Karpas-422 (cell line): ENCODE measurements around the gene DTNB. TPM values are rescaled to one million over a fixed set of nuclear protein-coding genes. Genes with fewer than 3 reads are reported as not detected.

ENCODE experiments used
- DNase-seq: peaks from one replicate; pipeline ENCODE4 v3.0.0-alpha.2; 2015
- H2AFZ ChIP-seq: fragments of 200-600 bp; sonication (generic); 2 replicates; pipeline ENCODE4 v1.6.1; 2014; ENCODE audit warnings: antibody characterized with exemption, low read length, mixed read lengths
- H3K27ac ChIP-seq: fragments of 200-600 bp; sonication (generic); 2 replicates; pipeline ENCODE4 v1.5.1; 2014; ENCODE audit warnings: mild to moderate bottlenecking, low read length, moderate library complexity
- H3K27me3 ChIP-seq: fragments of 200-600 bp; sonication (generic); 2 replicates; pipeline ENCODE4 v1.6.1; 2014; ENCODE audit warnings: low read length, mixed read lengths
- H3K36me3 ChIP-seq: fragments of 200-600 bp; sonication (generic); 2 replicates; pipeline ENCODE4 v1.6.1; 2014; ENCODE audit warnings: low read length, mixed read lengths; ENCODE audit not compliant: insufficient read depth
- H3K4me1 ChIP-seq: fragments of 200-600 bp; sonication (generic); 2 replicates; pipeline ENCODE4 v1.6.1; 2014; ENCODE audit warnings: mild to moderate bottlenecking, low read length, mixed read lengths
- H3K4me2 ChIP-seq: fragments of 200-600 bp; sonication (generic); 2 replicates; pipeline ENCODE4 v1.6.1; 2014; ENCODE audit warnings: low read length, low read depth, mild to moderate bottlenecking; ENCODE audit not compliant: poor library complexity, severe bottlenecking
- H3K4me3 ChIP-seq: fragments of 200-600 bp; sonication (generic); 2 replicates; pipeline ENCODE4 v1.5.1; 2014; ENCODE audit warnings: mild to moderate bottlenecking, antibody characterized with exemption, low read length, mixed read lengths
- H3K79me2 ChIP-seq: fragments of 200-600 bp; sonication (generic); 2 replicates; pipeline ENCODE4 v1.6.1; 2014; ENCODE audit warnings: mild to moderate bottlenecking, low read length, mixed read lengths
- H3K9ac ChIP-seq: fragments of 200-600 bp; sonication (generic); 2 replicates; pipeline ENCODE4 v1.6.0; 2014; ENCODE audit warnings: low read length
- H3K9me2 ChIP-seq: fragments of 200-600 bp; sonication (generic), shearing (Covaris generic); replicated peaks from 2 replicates; pipeline ENCODE4 v1.6.0; 2014; ENCODE audit warnings: mild to moderate bottlenecking, low read length, moderate library complexity; ENCODE audit not compliant: insufficient read depth
- H3K9me3 ChIP-seq: fragments of 300-700, 200-600 bp; sonication (generic); 2 replicates; pipeline ENCODE4 v1.6.1; 2014; ENCODE audit warnings: low read length, mixed read lengths
- H4K20me1 ChIP-seq: fragments of 200-600 bp; sonication (generic); 2 replicates; pipeline ENCODE4 v1.6.1; 2014; ENCODE audit warnings: mild to moderate bottlenecking, antibody characterized with exemption, low read length, low read depth; ENCODE audit not compliant: insufficient read depth
- total RNA-seq: library from RNA; depleted of rRNA; stranded (reverse); fragments of >200 nt; shearing (Covaris generic); gene quantifications from 2 replicates; pipeline ENCODE4 v1.2.3, GENCODE V29; 2014; ENCODE audit warnings: low replicate concordance

DTNB gene
- total RNA-seq, 1 experiment from 2014 or later, result 9.1 TPM

DNA sequence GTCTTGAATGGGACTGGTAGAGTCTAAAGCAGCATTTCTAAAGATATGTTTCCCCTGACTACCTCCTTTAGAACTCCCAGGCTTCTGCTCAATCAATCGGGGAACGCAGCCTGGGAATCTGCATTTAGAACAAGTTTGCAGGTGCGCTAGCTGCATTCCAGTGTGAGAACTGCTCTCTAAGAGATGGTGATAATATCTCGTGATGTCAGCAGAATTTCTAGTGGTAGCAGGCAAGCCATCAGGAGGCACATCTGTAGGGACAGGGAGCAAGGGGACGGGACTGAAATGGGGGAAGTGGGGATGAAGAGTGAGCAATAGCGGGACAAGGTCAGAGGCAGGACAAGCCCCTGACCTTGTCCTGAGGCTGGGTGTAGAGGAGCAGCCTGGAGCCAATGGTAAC, 211.4 kb downstream of the DTNB start:
- no peak overlapping the region for H3K4me2 ChIP-seq
- H3K9me3 ChIP-seq, result no peaks in the 10 kb centered on the region
- no peak overlapping the region for H3K27ac ChIP-seq
- H3K9me2 ChIP-seq, result no peaks in the 10 kb centered on the region
- H3K27me3 ChIP-seq, result no peaks in the 10 kb centered on the region
- H3K36me3 ChIP-seq, result no peaks in the 10 kb centered on the region
- H3K9ac ChIP-seq, result no peak overlapping the region
- no peaks in the 10 kb centered on the region for H3K4me1 ChIP-seq
- H4K20me1 ChIP-seq, result no peaks in the 10 kb centered on the region
- peak; percentile 20 for DNase-seq
- no peak overlapping the region for H3K4me3 ChIP-seq
- no peaks in the 10 kb centered on the region for H3K79me2 ChIP-seq
- H2AFZ ChIP-seq, result no peak overlapping the region

DNA sequence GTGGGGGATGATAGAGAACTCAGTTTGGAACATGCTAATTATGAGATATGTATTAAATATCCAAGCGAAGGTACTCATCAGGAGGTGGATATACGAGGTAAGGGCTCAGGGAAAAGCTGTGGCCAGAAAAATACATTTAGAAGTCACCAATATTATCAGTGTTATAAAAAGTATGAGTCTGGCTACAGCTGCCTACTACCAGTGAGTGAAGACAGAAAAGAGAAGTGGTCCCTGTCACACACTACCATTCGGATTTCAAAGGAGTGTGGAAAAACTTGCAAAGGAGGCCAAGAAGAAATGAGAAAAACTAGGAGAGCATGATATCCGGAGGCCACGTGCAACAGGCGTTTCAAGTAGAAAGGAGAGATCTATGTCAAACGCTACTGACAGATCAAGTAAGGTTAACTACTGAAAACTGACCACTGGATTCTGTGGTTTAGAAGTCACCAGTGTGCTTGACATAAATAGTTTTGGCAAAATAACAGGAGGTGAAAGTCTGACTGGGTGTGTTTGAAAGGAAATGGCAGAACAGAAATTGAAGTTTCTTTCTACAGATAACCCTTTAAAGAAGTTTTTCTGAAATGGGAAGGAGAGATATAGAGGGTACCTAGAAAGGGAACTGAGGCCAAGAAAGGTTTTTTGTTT, 213.0 kb downstream of the DTNB start:
- H3K36me3 ChIP-seq, result no peaks in the 10 kb centered on the region
- no peak overlapping the region for H3K27ac ChIP-seq
- no peaks in the 10 kb centered on the region for H4K20me1 ChIP-seq
- H3K4me1 ChIP-seq, result no peaks in the 10 kb centered on the region
- no peaks in the 10 kb centered on the region for H3K9me3 ChIP-seq
- no peak overlapping the region for H3K9ac ChIP-seq
- no peak overlapping the region for H3K4me3 ChIP-seq
- no peak for DNase-seq
- H3K9me2 ChIP-seq, result no peaks in the 10 kb centered on the region
- no peak overlapping the region for H3K4me2 ChIP-seq
- no peaks in the 10 kb centered on the region for H3K79me2 ChIP-seq
- no peak overlapping the region for H2AFZ ChIP-seq
- no peaks in the 10 kb centered on the region for H3K27me3 ChIP-seq

DNA sequence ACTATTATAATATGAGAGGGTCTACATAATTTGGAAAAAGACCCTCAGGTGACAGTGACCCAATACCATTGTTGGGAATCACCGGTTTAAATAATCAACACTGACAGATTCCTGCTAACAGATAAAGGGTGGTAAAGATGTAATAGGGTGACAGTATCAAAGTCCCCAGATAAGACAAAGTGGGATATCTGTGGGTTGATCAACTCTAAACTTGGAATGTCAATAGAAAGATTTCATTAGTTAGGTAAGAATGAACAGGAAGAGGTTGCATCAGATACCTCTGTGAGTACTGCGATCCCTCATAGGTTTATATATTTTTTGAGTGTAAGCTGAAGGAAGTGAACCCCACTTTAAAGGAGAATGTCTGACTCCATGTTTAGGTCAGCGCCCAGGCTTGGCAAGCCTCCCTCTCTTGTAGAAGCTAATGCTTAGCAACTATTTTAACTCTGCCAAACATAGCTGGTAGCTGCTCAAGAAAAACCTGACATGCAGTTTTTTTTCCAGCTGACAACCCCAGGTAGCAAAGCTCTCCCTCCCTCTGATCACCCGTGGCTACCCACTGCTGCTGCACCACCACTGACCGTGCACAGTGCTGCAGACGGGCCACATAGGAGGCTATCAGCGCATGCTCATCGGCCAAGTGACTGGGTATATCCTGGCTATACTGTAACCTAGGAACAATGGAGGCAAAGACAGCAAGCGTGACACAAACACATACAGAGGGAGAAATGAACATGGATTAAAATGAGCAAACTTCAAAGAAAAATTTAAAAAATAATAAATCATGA, 218.4 kb downstream of the DTNB start:
- Histone ChIP-seq H4K20me1 (no peaks in the 10 kb centered on the region), H3K27me3 (no peaks in the 10 kb centered on the region), H3K4me3 (no peak overlapping the region), H3K9me3 (no peaks in the 10 kb centered on the region), H3K36me3 (no peaks in the 10 kb centered on the region), H3K27ac (no peak overlapping the region), H3K79me2 (no peaks in the 10 kb centered on the region), H3K4me2 (no peak overlapping the region), H3K4me1 (no peaks in the 10 kb centered on the region), H2AFZ (no peak overlapping the region), H3K9ac (no peak overlapping the region), H3K9me2 (no peaks in the 10 kb centered on the region)
- DNase-seq, result no peak

DNA sequence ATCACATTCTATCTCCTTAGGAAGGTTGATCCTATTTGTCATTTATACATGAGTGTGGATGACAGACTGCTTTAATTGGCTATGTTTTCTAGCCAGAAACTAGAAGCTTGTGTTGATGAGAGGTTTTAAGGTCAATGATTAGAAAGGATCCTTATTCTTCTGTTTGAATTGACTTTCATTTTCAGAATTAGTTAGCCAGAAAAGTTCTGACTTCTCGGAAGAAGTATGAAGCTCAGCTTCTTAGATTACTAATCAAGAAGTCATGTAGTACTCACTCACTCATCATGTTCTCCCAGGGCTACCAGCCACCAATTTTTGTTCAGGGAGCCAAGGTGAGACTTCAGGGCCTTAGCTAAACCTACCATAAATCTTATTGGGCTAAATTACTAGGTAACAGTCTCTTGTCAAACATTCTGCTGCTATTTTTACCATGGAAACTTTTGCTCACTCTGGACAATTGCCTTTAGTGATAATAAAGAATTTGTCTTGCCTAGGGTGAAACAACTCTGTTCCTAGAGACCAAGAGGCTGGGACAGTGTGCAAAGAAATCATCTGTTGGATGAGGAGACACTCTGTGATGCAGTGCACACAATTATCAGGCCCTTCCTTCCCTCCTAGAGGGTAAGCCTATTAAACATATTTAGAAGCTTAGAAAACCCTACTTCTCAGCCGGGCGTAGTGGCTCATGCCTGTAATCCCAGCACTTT, 220.0 kb downstream of the DTNB start:
- H3K9me2 ChIP-seq, result no peaks in the 10 kb centered on the region
- no peaks in the 10 kb centered on the region for H3K4me1 ChIP-seq
- no peaks in the 10 kb centered on the region for H4K20me1 ChIP-seq
- no peaks in the 10 kb centered on the region for H3K36me3 ChIP-seq
- no peak overlapping the region for H3K9ac ChIP-seq
- no peaks in the 10 kb centered on the region for H3K27me3 ChIP-seq
- DNase-seq, result no peak
- H3K9me3 ChIP-seq, result no peaks in the 10 kb centered on the region
- H2AFZ ChIP-seq, result no peak overlapping the region
- H3K27ac ChIP-seq, result no peak overlapping the region
- H3K79me2 ChIP-seq, result no peaks in the 10 kb centered on the region
- no peak overlapping the region for H3K4me3 ChIP-seq
- no peak overlapping the region for H3K4me2 ChIP-seq

DNA sequence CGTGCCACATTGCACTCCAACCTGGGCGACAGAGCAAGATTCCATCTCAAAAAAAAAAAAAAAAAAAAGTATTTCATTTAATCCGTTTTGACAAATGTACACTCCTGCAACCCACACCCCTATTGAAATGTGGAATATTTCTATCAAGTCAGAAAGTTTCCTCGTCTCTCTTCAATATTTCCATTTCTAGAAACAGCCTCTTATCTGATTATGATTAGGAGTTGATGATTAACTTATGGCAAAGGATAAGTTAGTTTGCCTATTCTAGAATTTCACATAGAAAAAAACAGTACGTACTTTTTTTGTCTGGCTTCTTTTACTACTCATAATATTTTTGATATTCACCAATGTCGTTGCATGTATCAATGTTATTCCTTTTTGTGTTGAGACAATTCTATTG, 224.6 kb downstream of the DTNB start:
- Histone ChIP-seq H3K4me1 (peaks cover 6% of the 10 kb centered on the region), H3K79me2 (no peaks in the 10 kb centered on the region), H3K27me3 (no peaks in the 10 kb centered on the region), H3K9me3 (no peaks in the 10 kb centered on the region), H3K9me2 (no peaks in the 10 kb centered on the region), H3K9ac (no peak overlapping the region), H3K36me3 (no peaks in the 10 kb centered on the region), H3K4me2 (no peak overlapping the region), H3K27ac (no peak overlapping the region), H2AFZ (no peak overlapping the region), H3K4me3 (no peak overlapping the region), H4K20me1 (no peaks in the 10 kb centered on the region)
- DNase-seq, result no peak

DNA sequence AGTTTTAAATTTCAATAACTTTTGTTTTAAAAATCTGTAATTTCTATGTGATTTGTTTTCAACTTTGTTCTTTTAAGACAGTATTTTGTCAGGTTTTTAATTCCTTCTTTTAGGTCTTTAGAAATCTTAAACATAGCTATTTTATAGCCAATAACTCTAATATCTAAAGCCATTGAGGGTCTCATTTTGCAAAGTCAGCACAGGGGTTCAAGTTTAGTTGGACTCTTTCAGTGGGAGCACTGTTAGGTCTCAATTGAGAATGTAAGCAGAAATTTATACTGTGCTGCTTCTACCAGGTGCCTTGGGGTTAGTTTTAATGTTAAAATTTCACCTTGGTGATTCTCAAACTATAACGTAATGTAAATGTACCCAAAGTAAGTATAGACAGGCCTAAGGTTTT, 226.4 kb downstream of the DTNB start:
- Histone ChIP-seq H3K9me2 (no peaks in the 10 kb centered on the region), H3K79me2 (no peaks in the 10 kb centered on the region), H3K27me3 (no peaks in the 10 kb centered on the region), H3K9ac (no peak overlapping the region), H3K4me3 (no peak overlapping the region), H3K4me2 (no peak overlapping the region), H4K20me1 (no peaks in the 10 kb centered on the region), H3K9me3 (no peaks in the 10 kb centered on the region), H3K27ac (no peak overlapping the region), H3K36me3 (no peaks in the 10 kb centered on the region), H3K4me1 (peaks cover 6% of the 10 kb centered on the region), H2AFZ (no peak overlapping the region)
- DNase-seq, result no peak

DNA sequence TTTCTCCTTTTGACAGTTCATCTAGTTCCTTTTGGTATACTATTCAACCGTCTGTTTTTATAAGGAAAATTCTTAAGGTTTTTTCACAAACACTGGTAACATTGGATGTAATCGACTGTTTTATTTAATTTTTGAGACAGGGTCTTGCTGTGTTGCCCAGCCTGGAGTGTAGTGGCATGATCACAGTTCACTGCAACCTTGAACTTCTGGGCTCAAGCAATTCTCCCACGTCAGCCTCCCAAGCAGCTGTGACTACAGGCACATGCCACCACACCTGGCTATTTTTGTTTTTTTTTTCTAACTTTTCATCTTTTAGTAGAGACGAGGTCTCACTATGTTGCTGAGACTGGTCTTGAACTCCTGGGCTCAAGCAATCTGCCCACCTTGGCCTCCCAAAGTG, 227.3 kb downstream of the DTNB start:
- no peak overlapping the region for H3K4me3 ChIP-seq
- H3K27me3 ChIP-seq, result no peaks in the 10 kb centered on the region
- H3K36me3 ChIP-seq, result no peaks in the 10 kb centered on the region
- H4K20me1 ChIP-seq, result no peaks in the 10 kb centered on the region
- H3K27ac ChIP-seq, result no peak overlapping the region
- DNase-seq, result no peak
- H3K79me2 ChIP-seq, result no peaks in the 10 kb centered on the region
- H3K9ac ChIP-seq, result no peak overlapping the region
- H3K9me3 ChIP-seq, result no peaks in the 10 kb centered on the region
- no peak overlapping the region for H2AFZ ChIP-seq
- no peak overlapping the region for H3K4me2 ChIP-seq
- H3K9me2 ChIP-seq, result no peaks in the 10 kb centered on the region
- peaks cover 6% of the 10 kb centered on the region for H3K4me1 ChIP-seq

DNA sequence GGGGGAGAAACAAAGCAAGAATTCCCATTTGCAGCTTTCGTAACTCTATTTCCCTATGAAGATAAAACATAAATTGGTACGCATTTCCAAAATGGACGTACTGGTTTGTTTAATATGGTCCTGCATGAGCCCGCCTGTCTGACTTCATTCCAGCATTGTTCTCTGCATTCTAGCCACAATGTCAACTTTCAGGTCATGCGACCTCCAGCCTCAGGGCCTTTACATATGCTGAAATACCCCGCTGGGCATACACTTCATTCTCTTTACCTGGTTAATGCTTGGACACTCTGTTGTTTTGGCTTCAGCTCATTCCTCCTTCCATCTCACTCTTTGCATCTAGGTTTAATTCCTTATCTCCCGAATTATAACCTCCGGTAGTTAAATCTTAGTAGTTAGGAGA, 227.9 kb downstream of the DTNB start:
- H2AFZ ChIP-seq, result no peak overlapping the region
- no peak for DNase-seq

More for the DNA sequence above, 227.9 kb downstream of the DTNB start:
- Histone ChIP-seq H3K4me2 (no peak overlapping the region), H4K20me1 (no peaks in the 10 kb centered on the region), H3K9me2 (no peaks in the 10 kb centered on the region), H3K27ac (no peak overlapping the region), H3K9ac (no peak overlapping the region), H3K4me1 (peaks cover 6% of the 10 kb centered on the region), H3K36me3 (no peaks in the 10 kb centered on the region), H3K9me3 (no peaks in the 10 kb centered on the region), H3K79me2 (no peaks in the 10 kb centered on the region), H3K27me3 (no peaks in the 10 kb centered on the region), H3K4me3 (no peak overlapping the region)
